RCC 7860 (cell line): ENCODE measurements around the gene ZBTB5.

Experiments
- DNase-seq: peaks from one replicate; pipeline ENCODE4 v3.0.0-alpha.2; 2015; ENCODE audit warnings: low spot score
- FAIRE-seq: peaks from 2 replicates; lab custom pipeline; 2012; peaks lifted over from hg19 to GRCh38; lab: Jason Lieb, UNC

Gene ZBTB5

DNA sequence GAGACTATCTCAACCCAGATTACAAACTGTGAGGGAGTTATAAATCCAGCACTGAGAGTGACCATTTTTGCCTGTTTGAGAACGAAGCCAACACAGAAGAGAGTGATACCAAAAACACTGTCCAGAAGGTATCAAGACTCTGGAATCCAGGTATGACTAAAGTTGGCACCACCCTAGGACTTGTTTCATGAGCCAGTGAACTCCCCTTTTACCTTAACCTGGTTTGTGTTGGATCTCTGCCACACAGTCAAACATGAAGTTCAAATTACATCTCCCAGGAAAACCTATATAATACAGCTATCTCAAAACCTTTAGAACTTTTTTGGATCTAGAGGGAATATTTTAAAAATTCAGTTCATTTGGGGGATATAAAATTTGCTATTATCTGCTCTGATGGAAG, 11.4 kb downstream of the ZBTB5 start:
- no peak for FAIRE-seq
- DNase-seq: no peak

DNA sequence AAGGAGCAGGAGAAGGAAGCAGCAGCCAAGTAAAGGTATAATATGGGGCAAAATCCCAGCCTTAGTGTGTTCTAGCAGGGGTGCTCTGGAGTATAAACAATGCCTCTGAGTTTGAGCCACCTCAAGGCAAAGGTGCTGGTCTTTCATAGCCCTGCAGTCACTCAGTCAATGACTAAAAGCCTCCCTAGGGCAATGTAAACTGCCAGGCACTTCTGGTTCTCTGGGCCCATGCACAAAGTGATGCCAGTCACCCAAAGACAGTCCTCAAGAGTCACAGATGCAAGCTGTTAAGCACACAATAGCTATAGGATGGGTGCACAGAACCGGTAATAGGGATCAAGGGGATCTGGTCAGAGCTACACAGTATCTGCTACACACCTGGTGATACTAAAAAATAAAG, 12.6 kb downstream of the ZBTB5 start:
- FAIRE-seq (no peak), DNase-seq (no peak)

DNA sequence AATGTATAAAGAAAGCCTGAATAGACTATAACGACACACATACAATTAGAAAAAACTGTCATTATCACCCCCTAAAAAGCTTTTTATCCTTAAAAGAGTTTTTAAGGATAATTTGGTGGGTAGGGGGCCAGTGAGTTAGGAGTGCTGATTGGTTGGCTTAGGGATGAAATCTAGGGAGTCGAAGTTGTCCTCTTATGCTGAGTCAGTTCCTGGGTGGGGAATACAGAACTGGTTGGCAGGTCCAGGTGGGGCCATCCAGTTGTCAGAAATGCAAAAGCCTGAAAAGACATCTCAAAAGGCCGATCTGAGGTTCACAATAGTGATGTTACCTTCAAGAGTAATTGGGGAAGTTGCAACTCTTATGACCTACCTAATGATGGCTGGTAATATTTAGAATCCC, 13.6 kb downstream of the ZBTB5 start:
- DNase-seq: no peak
- FAIRE-seq: no peak

DNA sequence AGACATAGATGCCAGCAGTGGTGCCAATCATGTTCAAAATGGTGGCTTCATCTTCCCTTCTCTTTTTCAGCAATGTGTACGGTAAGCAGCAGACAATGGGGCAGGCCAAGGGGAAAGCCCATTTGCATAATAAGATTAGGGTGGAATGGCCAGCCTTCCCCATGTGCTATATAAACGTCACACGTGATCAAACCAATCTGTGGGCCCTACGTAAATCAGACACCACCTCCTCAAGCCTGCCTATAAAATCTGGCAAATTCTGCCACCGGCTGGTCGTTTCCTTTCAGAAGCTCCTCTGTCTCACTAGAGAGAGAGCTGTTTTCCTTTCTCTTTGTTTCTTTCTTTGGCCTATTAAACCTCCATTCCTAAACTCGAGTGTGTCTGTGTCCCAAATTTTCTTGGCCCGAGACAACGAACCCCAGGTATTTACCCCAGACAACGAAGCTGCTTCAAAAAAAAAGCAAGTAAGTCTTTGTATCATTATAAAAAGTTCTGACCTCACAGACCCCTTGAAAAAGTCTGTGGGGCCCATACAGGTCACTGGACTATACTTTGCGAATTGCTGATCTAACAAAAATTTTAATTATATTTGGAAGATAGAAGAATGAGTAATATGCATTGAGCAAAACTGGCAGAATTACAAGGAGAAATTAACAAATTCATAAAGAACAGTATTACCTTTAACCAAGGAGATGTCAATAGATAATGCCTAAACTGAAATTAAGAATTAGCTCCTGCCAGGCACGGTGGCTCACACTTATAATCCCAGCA, 15.2 kb downstream of the ZBTB5 start:
- no peak for FAIRE-seq
- DNase-seq: no peak

DNA sequence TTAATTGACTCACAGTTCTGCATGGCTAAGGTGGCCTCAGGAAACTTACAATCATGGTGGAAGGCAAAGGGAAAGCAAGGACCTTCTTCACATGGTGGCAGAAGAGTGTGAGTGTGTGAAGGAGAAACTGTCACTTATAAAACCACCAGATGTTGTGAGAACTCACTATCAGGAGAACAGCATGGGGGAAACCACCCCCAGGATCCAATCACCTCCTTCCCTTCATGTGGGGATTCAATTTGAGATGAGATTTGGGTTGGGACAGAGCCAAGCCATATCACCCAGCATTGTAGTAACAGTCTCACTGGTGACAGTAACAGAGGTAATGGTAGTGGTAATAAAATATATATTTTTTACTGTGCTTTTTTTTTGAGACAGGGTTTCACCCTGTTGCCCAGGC, 18.1 kb downstream of the ZBTB5 start:
- DNase-seq (no peak), FAIRE-seq (no peak)

DNA sequence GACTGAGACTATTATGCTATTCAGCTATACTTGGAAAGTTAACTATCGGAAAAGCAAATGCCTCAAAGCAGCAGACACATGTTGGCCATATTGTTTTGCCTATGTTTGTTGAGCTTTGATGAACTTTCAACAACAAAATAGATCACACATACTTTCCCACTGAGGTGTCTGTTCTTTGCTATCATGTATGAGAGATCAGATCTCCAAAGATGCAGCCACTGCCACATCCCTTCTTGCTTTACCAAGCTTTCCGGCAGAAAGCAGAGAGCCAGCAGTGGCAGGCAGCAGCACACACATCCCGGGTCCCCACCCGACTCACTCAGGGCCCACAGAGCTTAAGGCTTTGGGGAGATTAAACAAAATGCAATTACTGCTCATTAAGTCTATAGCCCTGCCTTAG, 18.8 kb downstream of the ZBTB5 start:
- no peak for DNase-seq

DNA sequence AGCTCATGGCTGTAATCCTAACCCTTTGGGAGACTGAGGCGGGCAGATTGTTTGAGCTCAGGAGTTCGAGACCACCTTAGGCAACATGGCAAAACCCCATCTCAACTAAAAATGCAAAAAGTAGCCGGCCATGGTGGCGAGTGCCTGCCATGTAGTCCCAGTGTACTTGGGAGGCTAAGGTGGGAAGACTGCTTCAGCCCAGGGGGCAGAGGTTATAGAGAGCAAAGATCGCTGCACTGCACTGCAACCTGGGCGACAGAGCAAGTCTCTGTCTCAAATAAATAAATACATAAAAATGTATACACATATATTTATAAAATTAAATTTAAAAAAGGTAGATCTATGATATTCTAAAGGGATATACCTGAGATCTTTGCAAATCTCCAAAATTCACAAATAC, 19.4 kb downstream of the ZBTB5 start:
- DNase-seq: no peak
- FAIRE-seq: no peak

More for the DNA sequence above, 18.8 kb downstream of the ZBTB5 start:
- FAIRE-seq: no peak

DNA sequence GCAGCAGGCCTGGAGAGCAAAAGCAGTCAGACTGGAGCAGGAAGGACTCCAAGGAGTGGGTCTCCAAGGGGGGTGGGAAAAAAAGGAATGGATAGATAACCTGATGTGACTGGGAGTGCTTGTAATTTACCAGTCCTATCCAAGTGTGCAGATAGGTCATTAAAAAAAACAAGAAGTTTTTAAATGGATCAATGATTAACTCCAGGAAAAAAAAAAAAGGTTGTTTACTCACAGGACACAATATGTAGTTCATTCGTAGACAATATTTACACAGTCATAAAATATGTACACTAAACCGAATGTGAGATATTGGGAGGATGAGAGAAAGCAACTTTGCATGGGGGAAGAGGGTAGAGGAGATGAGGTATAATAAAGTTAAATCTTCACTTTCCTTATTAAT, 20.4 kb downstream of the ZBTB5 start:
- DNase-seq (no peak), FAIRE-seq (no peak)

DNA sequence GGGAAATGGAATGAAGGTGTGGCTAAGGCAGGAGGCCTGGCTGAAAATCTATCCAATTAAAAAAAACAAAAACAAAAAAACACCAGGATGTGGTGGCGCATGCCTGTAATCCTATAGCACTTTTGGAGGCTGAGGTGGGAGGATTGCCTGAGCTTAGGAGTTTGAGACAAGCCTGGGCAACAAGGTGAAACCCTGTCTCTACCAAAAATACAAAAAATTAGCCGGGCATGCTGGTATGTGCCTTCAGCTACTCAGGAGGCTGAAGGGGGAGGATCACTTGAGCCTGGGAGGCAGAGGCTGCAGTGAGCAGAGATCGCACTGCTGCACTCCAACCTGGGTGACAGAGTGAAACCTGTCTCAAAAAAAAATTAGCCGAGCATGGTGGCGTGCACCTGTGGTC, 21.7 kb downstream of the ZBTB5 start:
- DNase-seq (no peak), FAIRE-seq (no peak)

DNA sequence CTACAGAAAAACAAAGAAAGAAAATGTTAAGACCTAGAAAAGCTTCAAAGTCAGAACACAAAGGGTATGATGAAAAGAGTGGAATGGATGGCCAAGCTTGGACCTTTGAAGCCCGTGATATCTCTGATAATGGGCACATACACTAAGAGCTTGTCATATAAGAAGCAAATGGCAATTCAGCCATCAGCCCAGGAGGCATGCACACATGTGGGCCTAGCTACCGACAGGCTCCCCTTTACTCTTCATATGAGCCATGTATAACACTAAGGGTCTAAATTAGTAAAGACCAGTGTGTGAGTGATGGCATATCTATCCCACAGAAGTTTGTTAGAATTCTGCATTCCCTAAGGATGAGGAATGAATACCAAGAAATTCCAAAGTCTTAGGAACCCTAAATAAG, 22.7 kb downstream of the ZBTB5 start:
- DNase-seq (no peak), FAIRE-seq (no peak)

DNA sequence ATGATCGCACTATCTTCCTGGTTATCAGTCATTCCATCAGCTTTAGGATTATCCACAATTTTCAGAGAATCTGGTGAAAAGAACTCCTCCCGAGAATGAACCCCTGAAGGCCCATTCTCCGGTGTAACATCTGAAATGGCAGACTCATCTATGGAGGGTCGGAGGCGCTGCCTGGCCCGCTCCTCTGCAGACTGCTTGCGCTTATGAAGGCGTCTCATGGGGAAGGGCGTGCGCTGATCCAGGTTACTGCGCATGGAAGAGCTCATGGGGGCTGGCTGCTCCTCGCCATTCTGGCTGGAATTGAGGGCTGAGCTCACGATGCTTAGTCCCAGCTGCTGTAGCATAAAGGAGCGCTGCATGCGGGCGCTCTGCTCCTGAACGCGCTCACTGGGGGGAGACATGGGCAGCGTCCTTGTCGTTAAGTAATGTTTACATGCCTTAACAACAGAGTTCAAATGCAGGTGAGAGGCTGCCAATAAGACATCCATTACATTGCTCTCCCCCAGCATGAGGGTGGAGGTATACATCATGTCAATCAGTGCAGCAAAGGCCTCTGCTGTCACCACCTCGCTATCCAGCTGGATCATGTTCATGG, 23.4 kb downstream of the ZBTB5 start:
- no peak for FAIRE-seq

DNA sequence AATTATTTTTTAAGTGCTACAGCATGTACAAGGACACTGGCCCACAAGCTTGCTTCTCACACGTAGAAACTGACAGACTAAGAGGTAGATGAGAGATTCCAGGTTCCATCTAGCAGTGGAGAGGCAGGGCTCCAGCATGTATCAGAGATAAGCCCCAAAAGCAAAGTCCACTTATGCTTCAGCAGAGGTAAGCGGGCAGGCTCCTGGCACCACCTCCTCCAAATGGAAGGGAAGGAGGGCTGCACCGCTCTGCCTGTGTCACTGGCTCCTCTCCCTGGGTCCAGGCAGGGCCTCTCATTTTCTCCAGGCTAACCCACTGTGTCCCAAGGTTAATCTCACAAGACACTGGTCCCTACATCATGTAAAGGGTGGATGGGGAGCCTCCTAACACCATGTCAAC, 26.9 kb downstream of the ZBTB5 start:
- FAIRE-seq: no peak

More for the DNA sequence above, 23.4 kb downstream of the ZBTB5 start:
- no peak for DNase-seq

DNA sequence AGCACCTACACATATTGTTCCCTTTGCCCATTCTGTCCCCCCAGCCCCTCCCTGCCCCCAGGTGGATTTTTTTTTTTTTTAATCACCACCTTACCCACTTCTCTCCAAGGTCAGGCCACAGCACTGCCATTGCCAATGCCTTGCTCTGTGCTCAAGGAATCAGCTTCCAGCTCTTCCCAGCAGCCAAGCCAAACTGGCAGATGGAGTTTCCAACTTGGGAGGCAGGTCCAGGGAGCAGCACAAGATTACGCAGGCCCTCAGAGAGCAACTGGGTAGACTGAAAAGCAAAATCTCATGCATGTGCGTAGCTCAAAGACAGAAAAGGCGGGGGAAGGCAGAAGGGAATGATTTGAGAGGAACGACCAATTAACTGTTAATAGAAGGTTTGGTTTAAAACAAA, 27.6 kb downstream of the ZBTB5 start:
- DNase-seq (no peak), FAIRE-seq (no peak)

More for the DNA sequence above, 26.9 kb downstream of the ZBTB5 start:
- DNase-seq: no peak

DNA sequence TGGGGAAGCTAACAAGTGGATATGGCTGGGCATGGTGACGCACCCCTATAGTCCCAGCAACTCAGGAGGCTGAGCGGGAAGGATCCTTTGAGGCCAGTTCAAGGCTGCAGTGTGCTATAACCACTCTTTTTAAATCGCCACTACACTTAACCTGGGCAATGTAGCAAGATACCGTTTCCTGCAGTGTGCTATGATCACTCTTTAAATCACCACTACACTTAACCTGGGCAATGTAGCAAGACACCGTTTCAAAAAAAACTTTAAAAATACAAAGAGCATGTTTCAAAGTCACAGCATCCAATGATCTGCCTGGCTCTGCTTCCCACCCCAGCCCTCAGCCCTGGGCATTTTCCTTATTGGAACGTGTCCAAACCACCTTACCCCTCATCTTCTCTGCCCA, 28.2 kb downstream of the ZBTB5 start:
- no peak for FAIRE-seq
- no peak for DNase-seq

DNA sequence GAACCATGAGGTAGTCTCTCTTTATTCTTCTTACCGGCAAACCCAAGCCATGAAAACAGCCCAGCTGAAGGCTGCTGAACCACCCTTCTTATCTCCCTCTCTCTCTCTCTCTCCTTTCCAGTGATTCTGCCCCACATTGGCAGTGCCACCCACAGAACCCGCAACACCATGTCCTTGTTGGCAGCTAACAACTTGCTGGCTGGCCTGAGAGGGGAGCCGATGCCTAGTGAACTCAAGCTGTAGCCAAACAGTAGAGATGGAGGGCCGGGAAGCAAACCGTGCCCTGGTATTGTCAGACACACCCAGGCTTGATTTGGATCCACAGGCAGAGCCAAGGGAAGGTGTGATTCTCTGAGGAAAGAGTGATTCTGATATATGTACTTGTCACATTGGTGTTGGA, 28.7 kb downstream of the ZBTB5 start:
- no peak for FAIRE-seq
- DNase-seq: no peak

DNA sequence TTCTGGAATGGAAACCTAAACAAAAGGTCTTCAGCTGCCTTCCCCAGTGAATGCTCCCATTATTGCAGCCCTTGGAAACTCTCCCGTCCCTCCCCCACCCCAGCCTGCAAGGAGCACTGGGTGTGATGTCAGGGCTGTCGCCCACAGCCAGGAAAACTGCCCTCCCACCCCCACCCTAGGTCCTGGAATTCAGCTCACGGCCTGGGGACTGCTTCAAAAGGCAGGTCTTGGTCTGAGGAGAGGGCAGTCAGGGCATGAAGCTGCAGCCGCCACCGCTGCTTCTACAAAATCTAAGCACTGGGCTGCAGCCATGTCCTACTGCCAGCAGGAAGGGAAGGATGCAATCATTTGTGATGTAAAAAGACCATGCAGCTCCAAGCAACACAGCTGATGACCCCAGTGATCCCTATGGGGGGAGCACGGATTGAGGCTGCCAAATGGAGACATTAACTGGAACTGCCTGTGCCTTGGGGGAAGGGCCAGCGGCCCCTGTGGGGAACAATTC, 31.3 kb downstream of the ZBTB5 start:
- FAIRE-seq (no peak), DNase-seq (no peak)

DNA sequence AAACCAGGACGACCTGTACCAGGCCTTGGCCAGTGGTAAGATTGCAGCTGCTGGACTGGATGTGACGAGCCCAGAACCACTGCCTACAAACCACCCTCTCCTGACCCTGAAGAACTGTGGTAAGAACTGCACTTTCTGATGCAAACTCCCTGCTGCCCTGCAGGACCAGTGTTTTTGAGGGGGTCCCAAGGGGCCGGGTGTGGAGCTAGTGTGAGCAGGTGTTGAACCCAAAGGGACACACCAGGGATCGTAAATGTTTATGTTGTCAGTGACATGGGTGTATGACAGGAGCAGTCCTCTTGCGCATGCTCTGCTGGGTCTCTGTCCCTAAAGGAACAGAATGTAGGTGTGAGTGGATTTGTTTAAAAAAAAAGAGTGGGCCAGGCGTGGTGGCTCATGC, 33.2 kb downstream of the ZBTB5 start:
- no peak for FAIRE-seq

DNA sequence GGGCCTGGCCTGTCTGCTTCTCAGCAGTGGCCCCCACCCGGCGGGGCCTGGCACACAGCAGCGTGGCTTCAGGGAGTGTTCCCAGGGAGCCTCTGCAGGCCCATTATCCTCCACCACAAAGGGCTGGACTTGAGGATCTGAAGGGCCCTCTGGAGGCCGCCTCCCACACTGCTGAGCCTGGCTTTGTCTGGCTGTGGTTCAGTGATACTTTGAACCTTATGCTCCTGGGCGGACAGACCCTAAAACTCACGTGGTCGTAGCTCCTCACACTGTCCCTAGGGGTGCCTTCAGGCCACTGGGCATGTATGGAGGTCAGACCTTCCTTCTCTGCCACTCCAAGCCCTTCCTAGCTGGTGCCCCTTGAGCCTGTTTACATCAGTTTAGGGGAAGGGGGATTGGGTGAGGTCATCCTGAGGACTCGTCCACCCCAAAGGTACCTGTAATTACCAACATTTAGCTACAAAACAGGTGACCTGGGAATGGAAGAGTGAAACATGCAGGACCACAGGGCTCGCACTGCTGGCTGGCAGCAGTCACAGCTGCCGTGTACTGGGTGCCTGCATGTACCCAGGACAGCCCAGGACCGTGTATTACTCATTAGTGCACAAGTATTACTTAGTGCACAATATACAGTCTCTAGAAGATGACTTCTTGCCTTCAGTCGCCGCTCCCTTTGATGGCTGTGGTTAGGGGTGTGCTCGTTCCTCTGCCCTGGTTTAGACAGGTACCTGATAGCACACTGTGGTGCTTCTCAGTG, 34.2 kb downstream of the ZBTB5 start:
- FAIRE-seq: no peak
- no peak for DNase-seq

More for the DNA sequence above, 33.2 kb downstream of the ZBTB5 start:
- no peak for DNase-seq

DNA sequence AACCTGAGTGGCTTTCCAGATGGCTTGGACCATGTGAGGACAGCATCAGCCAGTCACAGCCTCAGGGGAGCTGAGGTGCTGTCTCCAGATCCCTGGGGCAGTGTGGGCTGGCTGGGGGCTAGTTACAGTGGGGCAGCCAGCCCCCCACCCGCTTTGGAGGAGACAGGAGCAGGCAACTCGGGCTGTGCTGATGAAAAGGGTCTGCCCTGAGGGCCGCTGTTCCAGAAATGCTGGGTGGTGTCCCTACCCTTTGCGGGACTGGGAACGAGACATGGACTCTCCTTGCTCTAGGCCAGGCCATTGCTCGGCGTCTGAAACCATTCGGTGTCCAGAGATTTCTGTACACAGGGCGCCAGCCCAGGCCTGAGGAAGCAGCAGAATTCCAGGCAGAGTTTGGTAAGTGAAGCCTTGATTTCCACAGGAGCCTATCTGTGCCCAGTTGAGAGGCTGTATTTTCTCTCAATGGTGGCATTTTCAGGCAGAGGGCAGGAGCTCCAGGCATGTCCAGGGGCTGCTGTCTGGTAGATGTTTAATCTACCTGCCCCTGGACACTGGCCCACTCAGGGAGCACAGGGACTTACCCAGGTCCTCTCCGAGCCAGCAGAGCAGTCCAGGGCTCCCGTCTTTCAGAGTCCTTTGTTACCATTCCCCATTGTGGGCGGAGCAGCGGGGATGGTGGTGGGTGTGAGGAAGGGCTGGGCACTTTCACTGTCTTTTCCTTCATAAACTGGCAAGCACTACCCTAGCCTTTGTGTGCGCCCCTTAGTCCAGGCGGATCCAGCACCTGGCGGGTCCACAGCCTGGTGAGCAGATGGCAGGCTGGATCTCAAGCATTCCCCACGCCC, 35.6 kb downstream of the ZBTB5 start:
- no peak for FAIRE-seq
- no peak for DNase-seq

DNA sequence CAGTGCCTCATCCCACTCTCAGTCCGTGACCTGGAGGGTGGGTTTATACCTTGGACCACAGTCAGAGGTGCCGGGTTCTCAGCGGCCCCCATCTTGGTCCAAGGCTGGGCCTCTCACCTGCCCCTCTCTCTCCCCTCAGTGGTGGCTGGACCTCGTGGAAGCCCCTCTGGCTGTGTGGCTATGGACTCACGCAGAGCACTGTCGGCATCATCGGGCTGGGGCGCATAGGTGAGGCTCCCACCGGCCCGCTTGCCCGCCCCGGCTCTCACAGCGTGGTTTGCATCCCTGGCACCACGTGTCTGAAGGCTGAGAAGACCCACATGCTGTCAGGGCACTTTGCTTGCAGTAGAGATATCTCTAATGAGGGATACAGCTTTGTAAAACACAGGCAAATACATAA, 36.9 kb downstream of the ZBTB5 start:
- FAIRE-seq: no peak
- DNase-seq: no peak

DNA sequence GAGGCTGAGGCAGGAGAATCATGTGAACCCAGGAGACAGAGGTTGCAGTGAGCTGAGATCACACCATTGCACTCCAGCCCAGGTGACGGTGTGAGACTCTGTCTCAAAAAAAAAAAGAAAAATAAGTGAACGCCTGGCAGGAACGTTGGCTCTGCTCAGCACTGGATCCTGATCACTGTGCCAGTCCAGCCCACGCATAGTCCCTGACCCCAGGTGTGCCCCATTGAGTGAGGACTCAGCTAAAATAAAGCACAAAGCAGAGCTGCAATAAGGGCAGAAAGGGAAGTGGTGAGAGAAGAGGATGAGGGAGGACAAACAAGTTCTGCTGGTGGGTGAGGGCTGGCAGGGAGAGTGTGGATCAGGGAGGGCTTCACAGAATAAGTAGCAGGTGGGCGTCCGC, 38.4 kb downstream of the ZBTB5 start:
- DNase-seq (no peak), FAIRE-seq (no peak)
